HG03097 (cell line): ENCODE measurements around the gene CPNE7.
A peak's percentile ranks its signal among the peaks of the same experiment; 100 is the strongest.
"Not testable (repeated sequence)": the region's sequence is repeated elsewhere in the genome, so short reads cannot be mapped to it uniquely, and the experiment has no call there.

ENCODE experiments used
- ATAC-seq: cut with Tn5 transposase; IDR thresholded peaks from one replicate; pipeline ENCODE4 v1.9.1; 2021; ENCODE audit not compliant: unreplicated experiment, low FRiP score

CPNE7 gene

DNA sequence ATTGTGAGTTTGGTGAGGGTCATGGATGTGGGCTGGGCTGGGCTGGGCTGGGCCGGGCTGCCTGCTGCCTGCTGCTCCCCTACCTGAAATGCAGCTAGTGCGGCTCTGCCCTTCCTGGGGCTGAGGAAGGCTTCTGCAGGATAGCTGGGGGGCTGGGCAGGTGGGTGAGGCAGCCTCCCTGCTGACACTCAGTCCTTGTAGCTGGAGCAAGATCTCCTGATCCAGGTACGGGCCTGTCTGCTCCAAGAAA, 10.4 kb upstream of the CPNE7 start:
- no peak for ATAC-seq

DNA sequence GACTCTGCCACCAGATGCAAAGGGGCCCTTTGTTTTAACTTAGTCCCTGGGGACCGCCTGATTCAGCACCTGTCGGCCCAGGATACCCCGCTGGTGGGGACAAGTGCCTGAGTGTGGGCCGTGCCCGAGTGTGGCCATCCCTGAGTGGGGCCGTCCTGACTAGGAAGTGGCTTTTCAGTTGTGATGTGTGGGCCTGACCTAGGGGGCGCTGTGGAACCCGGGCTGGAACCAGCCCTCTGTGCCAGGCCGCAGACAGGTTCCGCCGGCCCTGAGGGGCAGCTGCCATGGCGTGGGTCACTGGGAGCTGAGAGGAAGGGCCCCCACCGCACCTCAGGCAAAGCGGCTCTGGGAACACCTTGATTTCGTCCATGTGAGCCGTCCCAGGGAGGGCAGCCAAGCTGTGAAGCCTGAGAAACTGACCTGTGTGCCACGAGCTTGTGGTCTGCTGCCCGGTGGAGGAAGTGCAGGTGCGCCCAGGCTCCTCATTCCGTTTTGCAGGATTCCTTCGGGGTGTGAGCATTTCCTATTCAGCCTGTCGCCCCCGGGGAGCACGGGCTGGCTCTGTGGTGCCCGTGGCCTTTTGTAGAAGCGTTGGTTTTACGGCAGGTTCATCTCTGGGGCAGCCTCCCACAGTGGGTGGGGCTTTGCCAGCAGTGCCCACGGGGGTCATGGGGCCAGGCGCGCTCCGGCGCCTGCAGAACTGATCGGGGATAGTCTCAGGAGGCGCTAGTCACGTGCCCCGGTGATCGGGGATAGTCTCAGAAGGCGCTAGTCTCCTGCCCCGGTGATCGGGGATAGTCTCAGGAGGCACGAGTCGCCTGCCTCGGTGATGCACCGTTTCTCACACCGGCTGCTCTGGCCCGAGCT, 9.8 kb upstream of the CPNE7 start:
- no peak for ATAC-seq

DNA sequence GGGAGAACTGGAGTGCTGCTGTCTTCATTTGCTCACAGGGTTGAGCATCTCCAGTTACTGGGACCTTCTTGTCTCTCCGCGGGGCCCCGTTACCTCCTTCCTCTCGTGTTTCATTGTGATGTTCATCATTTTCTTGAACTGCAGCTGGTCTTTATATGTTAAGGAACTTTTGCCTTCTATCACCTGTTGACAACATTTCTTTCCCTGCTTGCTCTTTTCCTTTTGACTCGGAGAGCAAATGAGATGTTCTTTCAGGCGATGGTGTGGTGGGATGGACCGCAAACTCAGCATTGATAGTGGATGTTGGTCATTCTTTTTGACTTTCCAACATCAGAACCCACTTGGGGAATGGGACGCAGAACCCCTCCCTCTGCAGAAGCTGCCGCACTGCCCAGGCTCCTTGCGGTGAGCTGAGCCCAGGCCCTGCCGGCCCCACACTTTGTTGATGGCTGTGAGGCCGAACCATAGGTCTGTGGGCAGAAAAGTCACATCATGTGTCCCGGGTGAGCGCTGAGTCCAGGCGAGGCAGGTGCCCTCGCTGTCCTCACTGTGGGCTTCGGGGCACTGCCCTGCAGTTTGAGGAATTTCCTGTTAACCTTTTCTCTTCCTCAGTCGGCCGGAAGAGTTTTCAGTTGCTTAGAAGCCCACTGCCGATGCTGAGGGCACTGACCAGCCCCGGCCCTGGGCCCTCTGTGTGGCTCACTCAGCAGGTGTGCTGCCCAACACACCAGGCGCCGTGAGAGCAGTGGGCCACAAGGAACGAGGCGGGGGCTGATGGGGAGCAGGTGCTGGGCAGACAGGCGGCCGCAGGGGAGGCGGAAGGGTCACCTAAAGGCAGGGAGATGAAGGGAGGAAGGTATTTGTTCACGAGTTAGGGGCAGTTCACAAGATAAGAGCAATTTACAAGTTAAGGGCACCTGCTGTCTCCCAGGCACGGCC, 7.6 kb upstream of the CPNE7 start:
- ATAC-seq = no peak

DNA sequence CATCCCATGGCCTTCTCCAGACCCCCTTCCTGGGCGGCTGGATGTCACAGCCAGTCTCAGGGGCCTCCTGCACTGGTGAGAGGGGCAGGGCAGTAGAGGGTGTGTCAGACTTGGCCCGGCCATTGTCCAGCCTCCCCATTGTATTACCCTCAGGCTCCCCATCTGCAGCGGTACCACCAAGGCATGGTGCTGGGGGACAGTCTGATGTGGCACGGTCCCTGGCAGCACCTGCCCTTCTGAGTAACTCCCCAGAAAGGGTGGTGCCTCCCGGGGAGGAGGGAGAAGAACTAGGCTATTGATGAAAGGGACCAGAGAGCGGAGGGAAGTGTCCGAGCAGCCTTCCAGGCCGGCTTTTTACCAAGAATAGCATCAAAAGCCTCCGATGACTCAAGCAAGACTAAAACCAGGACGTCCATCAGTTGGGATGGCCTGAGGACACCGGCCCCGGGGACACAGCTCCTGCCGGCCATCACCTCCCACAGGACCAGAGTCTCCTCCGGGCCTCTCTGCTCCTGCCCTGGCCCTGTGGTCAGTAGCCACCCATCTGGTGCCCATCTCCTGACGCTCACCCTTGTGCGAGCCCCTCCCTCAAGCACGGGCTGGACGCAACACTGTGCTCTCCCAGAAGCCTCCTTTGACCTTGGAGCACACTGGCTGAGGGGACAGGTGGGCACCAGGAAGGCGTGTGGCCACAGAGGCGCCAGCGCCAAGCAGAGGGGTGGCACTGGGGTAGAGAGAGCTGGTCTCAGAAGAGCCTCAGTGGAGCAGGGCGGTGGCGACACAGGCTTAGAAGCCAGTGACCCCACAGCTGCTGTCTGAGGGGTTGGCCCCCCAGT, 5.8 kb upstream of the CPNE7 start:
- no peak for ATAC-seq

DNA sequence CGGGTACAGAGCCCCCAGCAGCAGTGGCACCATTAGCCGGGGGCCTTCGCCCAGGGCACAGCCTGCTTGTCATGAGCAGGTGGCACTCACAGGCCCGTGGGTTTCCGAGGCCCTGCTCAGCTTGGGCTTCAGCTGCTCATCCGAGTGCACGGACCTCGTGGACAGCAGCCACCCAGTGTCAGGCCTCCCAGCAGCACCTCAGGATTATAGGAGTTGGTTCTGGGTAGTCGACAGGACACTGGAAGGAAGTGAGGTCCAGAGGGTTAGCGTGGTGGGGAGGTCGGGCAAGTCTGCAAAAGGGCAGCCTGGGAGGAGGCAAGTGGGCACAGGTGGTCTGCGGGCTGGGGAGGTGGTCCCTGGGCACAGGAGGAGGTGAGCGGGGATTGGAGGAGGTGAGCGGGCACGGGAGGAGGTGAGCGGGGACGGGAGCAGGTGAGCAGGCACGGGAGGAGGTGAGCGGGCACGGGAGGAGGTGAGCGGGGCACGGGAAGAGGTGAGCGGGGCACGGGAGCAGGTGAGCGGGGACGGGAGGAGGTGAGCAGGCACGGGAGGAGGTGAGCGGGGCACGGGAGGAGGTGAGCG, 5.1 kb upstream of the CPNE7 start:
- ATAC-seq = no peak

DNA sequence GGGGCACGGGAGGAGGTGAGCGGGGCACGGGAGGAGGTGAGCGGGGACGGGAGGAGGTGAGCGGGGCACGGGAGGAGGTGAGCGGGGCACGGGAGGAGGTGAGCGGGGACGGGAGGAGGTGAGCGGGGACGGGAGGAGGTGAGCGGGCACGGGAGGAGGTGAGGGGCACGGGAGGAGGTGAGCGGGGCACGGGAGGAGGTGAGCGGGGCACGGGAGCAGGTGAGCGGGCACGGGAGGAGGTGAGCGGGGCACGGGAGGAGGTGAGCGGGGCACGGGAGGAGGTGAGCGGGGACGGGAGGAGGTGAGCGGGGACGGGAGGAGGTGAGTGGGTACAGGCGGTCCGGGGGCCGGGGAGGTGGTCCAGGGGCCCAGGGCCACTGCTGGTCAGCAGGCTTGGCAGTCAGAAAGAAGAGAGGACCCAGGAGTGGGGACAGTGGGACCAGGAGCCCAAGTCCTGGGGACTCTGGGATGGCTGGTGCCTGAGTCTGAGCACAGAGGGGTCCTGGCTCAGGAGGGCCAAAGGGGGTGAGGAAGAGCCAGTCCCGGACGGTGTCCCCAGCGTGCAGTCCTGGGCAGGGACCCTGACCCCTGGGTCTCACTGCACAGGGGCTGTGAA, 4.5 kb upstream of the CPNE7 start:
- ATAC-seq = not testable (repeated sequence)

DNA sequence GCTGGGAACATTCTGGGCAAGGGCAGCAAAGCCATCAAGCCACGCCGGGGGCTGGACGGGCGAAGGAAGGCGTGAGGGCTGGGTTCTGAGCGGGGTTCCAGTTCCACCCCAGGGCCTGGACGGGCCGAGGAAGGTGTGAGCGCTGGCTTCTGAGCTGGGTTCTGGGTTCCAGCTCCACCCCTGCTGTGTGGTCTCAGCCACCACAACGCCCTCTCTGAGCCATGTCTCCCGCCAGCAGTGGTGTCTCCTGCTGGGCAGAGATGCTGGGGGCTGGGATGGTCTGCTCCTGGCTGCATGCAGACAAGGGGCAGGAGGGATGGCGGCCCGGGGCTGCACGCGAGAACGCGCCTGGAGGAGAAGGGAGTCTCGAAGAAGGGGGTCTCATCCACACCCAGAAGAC, 3.9 kb upstream of the CPNE7 start:
- no peak for ATAC-seq

DNA sequence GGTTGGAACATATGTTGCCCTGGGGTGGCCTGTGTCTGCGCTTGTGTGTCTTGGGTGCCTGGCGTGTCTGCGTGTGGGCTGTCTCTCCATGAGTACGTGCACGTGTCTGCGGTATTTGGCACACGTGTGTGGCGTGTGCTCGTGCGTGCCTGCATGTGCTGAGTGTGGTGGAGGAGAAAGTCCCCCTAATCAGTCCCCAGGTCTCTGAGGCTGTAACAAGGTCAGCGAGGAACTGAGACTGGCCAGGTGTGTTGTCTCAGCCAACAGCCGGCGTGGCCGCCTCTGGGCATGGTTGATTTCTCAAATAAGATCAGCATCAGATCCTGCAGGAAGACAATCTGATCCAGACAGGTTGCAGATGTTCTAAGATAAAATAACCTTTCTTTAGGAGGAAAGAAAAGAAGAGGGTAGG, 3.5 kb upstream of the CPNE7 start:
- no peak for ATAC-seq

DNA sequence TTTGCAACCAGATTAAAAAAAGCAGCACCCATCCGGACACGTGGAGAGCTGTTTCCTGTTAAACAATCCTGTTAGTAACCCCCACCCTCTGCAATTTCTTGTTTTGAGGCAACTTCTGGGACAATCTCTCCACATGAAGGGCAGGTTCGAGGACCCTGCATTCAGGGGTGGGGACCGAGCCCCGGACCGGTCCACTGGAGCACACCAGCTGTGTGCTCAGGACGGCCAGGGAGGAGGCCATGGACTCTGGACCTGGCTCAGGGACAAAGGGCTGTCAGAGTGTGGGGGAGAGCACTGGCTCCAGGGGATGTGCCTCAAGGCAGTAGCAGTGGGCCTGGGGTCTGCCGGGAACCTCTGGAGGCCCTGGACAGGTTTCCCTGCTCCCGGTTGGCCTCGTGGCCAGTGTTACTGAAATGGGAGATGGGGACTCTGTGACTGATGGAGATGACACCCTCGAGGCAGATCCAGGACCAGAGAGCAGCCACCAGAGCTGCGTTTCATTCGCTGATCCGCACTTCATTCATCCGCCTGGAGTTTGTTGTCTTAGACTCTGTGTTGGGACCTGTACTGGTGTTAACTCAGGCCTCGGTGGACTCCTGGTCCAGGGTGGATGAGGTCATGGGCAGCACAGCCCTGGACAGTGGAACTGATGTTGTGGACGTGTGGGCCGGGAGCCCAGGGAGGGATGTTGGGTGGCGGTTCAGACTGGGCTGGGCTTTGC, 2.9 kb upstream of the CPNE7 start:
- ATAC-seq = no peak

DNA sequence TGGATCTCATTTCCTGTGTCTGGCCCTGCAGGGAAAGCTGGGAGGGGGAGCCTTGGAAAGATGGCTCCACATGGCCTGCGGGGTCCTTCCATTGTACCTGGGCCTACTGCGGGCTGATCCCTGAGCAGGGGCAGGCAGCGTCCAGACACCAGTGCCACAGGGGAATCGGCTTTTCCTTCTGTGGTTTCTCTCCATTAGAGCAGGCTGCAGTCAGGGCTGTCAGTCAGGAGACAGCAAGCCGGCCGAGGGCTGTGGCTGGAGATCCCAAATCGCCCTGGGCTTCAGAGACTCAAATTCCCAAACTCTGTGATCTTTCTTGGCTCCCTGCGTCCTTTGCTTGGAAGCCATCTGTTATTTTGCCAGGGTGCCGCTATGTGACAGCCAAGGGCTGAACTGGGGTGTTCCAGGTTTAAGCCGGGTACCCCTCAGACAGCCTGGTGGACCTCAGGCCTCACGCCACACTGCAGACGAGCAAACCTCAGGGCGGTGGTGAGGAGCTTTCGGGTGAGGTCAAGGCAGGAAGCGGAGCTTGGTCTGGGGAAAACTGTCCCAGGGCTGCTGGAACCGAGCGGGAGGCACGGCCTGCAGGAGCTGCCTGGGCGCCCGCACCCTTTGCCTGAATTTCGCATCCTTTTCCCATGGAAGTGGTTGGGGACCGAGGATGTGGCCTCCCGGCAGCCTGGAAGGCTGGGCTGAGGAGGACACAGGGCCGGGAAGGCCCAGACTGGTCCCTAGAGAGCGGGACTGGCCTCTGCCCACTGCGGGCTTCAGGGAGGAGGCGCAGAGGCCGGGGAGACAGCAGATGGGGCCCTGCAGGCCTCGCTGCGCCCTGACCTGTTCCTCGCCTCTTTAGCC, 1.5 kb upstream of the CPNE7 start:
- ATAC-seq = peak; percentile 8

DNA sequence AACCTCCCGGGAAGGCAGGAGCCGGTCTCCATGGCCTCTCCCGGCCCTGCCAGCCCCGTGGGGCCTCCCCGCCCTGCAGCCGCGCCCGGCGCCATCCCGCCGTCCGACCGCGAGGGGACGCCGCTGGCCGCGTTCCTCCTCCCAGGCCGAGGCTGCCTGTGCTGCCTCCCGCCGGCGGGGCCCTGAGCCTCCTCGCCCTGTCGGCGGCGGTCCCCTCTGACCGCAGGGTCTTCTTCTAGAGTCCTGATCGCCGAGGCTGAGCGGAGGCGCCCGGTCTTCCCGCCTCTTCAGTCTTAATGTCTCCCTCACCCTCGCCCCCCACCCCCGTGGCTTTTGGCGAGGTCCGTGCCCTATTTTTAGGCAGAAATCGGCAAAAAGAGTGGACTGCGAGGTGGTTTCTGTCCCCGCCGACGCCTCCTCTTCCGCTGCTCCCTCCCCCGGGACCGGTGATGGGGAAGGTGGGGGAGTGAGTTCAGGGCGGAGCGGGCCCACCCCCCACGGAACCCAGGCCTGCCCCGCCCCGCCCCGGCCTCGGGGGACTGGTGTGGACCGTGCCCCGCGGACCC, 794 bp upstream of the CPNE7 start:
- peak; percentile 54 for ATAC-seq

DNA sequence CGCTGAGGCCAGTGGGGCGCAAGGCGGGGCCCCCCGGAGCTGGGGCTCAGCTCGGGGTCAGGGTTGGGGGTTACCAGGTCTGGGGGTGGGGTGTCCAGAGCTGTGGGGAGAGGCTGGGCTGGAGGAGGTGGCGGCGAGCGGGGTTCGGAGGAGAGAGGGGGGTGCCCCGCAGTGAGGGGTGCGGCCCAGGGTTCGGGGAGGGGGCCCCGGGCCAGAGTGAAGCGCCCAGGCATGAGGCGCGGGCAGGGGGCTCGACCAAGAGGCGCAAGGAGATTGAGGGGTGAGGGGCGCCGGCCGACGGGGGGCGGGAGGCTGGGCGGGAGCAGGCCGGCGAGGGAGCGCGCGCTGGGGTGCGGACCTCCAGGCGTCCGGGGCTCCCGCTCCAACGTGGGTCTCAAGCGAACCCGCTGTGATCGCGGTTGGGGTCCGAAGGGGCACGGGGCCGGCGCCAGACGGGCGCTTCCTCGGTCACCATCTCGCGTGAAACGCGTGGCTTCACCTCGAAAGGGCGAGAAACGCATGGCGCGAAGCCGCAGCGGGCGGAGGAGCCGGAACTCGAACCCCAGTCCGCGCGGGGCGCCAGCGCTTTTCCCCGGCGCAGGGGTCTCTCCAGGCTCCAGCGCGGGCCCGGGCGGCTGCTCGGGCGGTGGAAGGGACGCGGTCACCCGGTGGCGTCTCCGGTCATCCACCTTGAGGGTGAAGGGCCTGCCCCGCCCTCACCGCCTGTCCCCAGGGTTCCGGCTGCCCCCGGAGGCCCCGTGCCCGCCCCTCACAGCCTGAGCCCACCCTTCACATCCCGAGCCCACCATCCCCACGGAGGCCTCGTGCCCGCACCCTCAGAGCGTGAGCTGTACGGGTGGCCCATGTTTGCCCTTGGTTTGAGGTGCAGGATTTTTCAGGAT, 846 bp downstream of the CPNE7 start:
- ATAC-seq = no peak

DNA sequence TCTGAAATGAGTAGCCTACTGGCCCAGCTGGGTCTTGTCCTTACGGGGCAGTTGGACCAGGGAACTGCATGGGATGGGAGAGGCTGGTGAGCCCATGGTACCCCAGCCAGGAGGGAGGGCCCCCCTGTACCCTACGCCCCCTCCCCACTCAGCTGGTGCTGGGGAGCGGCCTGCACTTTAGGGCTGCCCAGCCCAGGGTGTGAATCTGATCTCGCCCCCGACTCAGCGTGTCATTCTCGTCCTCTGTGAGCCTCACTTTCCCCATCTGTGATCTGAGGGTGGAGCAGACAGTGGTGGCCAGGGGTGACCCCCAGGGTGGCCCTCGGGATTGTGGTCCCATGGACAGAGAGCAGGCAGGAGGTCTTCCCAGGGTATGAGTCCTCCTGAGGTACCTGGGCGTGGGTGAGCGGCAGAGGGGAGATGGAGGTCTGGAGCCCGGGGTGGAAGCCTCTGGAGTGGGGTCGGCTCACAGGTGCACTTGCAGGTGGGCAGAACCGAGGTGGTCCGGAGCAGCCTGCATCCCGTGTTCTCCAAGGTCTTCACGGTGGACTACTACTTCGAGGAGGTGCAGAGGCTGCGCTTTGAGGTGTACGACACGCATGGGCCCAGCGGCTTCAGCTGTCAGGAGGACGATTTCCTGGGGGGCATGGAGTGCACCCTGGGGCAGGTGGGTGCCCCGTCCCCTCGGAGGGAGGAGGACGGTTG, 1.6 kb downstream of the CPNE7 start:
- no peak for ATAC-seq

DNA sequence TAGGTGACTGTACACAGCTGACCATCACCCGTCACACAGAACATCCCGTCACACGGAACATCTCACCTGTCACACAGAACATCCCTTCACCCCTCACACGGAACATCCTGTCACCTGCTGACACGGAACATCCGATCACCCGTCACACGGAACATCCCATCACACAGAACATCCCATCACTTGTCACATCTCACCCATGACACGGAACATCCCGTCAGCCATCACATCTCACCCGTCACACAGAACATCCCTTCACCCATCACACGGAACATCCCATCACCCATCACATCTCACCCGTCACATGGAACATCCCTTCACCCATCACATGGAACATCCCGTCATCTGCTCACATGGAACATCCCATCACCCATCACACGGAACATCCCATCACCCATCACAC, 3.8 kb downstream of the CPNE7 start:
- no peak for ATAC-seq

DNA sequence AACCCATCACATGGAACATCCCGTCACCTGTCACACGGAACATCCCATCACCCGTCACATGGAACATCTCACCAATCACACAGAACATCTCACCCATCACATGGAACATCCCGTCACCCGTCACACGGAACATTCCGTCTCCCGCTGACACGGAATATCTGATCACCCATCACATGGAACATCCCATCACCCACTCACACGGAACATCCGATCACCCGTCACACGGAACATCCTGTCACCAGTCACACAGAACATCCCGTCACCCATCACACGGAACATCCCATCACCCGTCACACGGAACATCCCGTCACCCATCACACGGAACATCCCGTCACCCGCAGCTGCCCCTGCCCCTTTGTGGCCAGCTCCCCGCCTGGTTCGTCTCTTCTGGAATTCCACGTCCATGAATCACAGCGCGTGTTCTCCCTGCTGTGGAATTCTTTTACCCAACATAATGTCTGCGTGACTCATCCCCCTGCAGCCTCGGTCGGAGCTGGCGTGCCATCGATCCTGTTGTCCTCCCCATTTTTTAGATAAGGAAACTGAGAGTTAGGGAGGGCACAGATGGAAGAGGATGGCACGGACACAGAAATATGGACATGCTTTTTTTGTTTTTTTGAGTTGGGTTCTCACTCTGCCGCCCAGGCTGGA, 5.6 kb downstream of the CPNE7 start:
- no peak for ATAC-seq

DNA sequence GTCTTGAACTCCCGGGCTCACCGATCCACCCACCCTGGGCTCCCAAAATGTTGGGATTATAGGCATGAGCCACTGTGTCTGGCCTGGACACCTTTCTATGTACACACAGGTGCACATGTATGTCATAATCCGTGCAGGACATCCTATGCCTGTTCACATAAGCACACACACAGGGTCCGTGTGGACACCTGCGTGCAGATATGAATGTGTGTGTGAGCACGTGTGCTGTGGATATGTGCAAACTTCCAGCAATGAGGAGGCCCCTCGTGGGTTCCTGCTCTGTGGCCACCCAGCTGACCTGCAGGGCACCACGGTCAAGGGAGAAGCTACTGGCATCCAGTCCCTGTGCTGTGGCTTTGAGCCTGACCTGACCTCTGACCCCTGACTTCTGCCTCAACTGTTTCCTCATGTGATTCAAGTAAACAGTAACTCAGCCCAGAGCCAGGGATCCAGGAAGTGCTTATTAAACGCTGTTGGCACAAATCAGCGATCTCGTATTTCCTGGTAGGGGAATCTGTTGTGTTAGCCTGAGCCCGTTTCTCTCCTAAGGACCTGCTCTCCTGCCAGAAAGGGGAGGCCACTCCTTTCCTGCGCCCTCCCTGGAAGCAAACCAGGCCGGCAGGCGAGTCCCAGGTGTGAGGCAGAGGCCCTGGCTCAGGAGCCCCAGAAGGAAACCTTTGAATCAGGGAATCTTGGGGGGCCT, 6.5 kb downstream of the CPNE7 start:
- no peak for ATAC-seq
